Subcutaneous abdominal adipose tissue (tissue), 5 donors: ENCODE results near the gene MRAS.
"Not testable (repeated sequence)": the region's sequence is repeated elsewhere in the genome, so short reads cannot be mapped to it uniquely, and the experiment has no call there.

ENCODE experiments used
- H3K27ac ChIP-seq: one replicate; pipeline ENCODE4 v1.7.0; 2013; ENCODE audit warnings: low read depth, mild to moderate bottlenecking, inconsistent platforms, low read length, moderate library complexity
- H3K27me3 ChIP-seq, 5 donors: one replicate each; pipeline ENCODE4 v1.7.0; 2013; ENCODE audit warnings: low read length in 5 of 5, inconsistent platforms in 1 of 5; ENCODE audit not compliant: control insufficient read depth in 5 of 5, insufficient read depth in 4 of 5
- H3K36me3 ChIP-seq, 5 donors: one replicate each; pipeline ENCODE4 v1.7.0; 2013; ENCODE audit warnings: low read length in 5 of 5; ENCODE audit not compliant: control insufficient read depth in 5 of 5, insufficient read depth in 5 of 5
- H3K4me1 ChIP-seq, 5 donors: one replicate each; pipeline ENCODE4 v1.7.0; 2013; ENCODE audit warnings: low read length in 5 of 5, mild to moderate bottlenecking in 3 of 5, moderate library complexity in 1 of 5; ENCODE audit not compliant: control insufficient read depth in 5 of 5, insufficient read depth in 5 of 5
- H3K4me3 ChIP-seq, 5 donors: one replicate each; pipeline ENCODE4 v1.7.0; 2013; ENCODE audit warnings: low read length in 5 of 5, low read depth in 1 of 5
- H3K9ac ChIP-seq, 5 donors: one replicate each; pipeline ENCODE4 v1.7.0; 2013; ENCODE audit warnings: low read length in 5 of 5, mild to moderate bottlenecking in 4 of 5, moderate library complexity in 3 of 5
- H3K9me3 ChIP-seq, 5 donors: one replicate each; pipeline ENCODE4 v1.7.0; 2013; ENCODE audit warnings: low read length in 5 of 5; ENCODE audit not compliant: control insufficient read depth in 5 of 5
- donor health status: healthy.
- donor health status: healthy.
- donor health status: healthy.
- donor health status: healthy.
- donor health status: healthy.

The MRAS gene

GRCh38 chr3:138424323-138424722 is 75.9 kb downstream of the MRAS start:
- Histone ChIP-seq H3K27ac (no peak overlapping the region), H3K9me3 (no peaks in the 10 kb centered on the region), H3K4me3 (no peak overlapping the region), H3K27me3 (no peaks in the 10 kb centered on the region), H3K4me1 (no peaks in the 10 kb centered on the region), H3K9ac (no peak overlapping the region), H3K36me3 (no peaks in the 10 kb centered on the region)

- H3K4me3 ChIP-seq, result no peak overlapping the region
- H3K27me3 ChIP-seq, result peaks cover 0 to 3% (median 0%) of the 10 kb centered on the region in 5 donors
- no peak overlapping the region for H3K9ac ChIP-seq
- no peaks in the 10 kb centered on the region for H3K9me3 ChIP-seq
- no peak overlapping the region for H3K27ac ChIP-seq
- no peaks in the 10 kb centered on the region for H3K4me1 ChIP-seq
- H3K36me3 ChIP-seq, result no peaks in the 10 kb centered on the region
Measured at GRCh38 chr3:138426211-138426610, 77.8 kb downstream of the MRAS start.

GRCh38 chr3:138426754-138427153 is 78.4 kb downstream of the MRAS start:
- not testable (repeated sequence) for H3K36me3 ChIP-seq, H3K27me3 ChIP-seq, H3K9me3 ChIP-seq, H3K9ac ChIP-seq, H3K4me3 ChIP-seq, H3K4me1 ChIP-seq, H3K27ac ChIP-seq

- no peaks in the 10 kb centered on the region for H3K36me3 ChIP-seq
- no peaks in the 10 kb centered on the region for H3K9me3 ChIP-seq
- H3K9ac ChIP-seq, result no peak overlapping the region
- H3K4me1 ChIP-seq, result peaks cover 0 to 12% (median 11%) of the 10 kb centered on the region in 5 donors
- peaks cover 3 to 24% (median 14%) of the 10 kb centered on the region in 5 donors for H3K27me3 ChIP-seq
- H3K27ac ChIP-seq, result no peak overlapping the region
- H3K4me3 ChIP-seq, result no peak overlapping the region
Measured at GRCh38 chr3:138429665-138430064, 81.3 kb downstream of the MRAS start.

- peaks cover 16 to 48% (median 28%) of the 10 kb centered on the region in 5 donors for H3K27me3 ChIP-seq
- no peaks in the 10 kb centered on the region for H3K9me3 ChIP-seq
- H3K4me3 ChIP-seq, result no peak overlapping the region
- peaks cover 0 to 22% (median 21%) of the 10 kb centered on the region in 5 donors for H3K4me1 ChIP-seq
- no peak overlapping the region for H3K9ac ChIP-seq
- H3K36me3 ChIP-seq, result no peaks in the 10 kb centered on the region
- no peak overlapping the region for H3K27ac ChIP-seq
Measured at GRCh38 chr3:138432576-138433240, 84.3 kb downstream of the MRAS start.

GRCh38 chr3:138433892-138434275 is 85.5 kb downstream of the MRAS start:
- Histone ChIP-seq H3K27me3 (peaks cover 16 to 57% (median 31%) of the 10 kb centered on the region in 5 donors), H3K9ac (no peak overlapping the region), H3K4me1 (peaks cover 0 to 22% (median 21%) of the 10 kb centered on the region in 5 donors), H3K9me3 (no peaks in the 10 kb centered on the region), H3K36me3 (no peaks in the 10 kb centered on the region), H3K4me3 (peak overlapping the region in 4 of 5 donors; percentile 55 to 72 (median 66)), H3K27ac (no peak overlapping the region)

- H3K9ac ChIP-seq, result no peak within 1 kb of the TSS
- peaks cover 16 to 57% (median 31%) of the 10 kb centered on the region in 5 donors for H3K27me3 ChIP-seq
- no peak within 1 kb of the TSS for H3K27ac ChIP-seq
Measured at GRCh38 chr3:138434276-138434874, 86.0 kb downstream of the MRAS start, which contains the start of gene ESYT3. TSS of gene ESYT3 (plus strand) at chr3:138434616. CDS start at chr3:138434799, 183 bp downstream.

GRCh38 chr3:138434875-138435772 is 86.7 kb downstream of the MRAS start:
- H3K36me3 ChIP-seq, result no peaks in the 10 kb centered on the region
- H3K4me1 ChIP-seq, result peaks cover 0 to 22% (median 21%) of the 10 kb centered on the region in 5 donors
- H3K9me3 ChIP-seq, result no peaks in the 10 kb centered on the region
- H3K27me3 ChIP-seq, result peaks cover 16 to 57% (median 31%) of the 10 kb centered on the region in 5 donors
- H3K9ac ChIP-seq, result no peak overlapping the region
- H3K27ac ChIP-seq, result no peak overlapping the region
- H3K4me3 ChIP-seq, result peak overlapping the region in 4 of 5 donors; percentile 55 to 72 (median 66)

More at GRCh38 chr3:138434276-138434874, 86.0 kb downstream of the MRAS start, which contains the start of gene ESYT3:
- Histone ChIP-seq H3K36me3 (no peaks in the 10 kb centered on the region), H3K9me3 (no peaks in the 10 kb centered on the region), H3K4me1 (peaks cover 0 to 22% (median 21%) of the 10 kb centered on the region in 5 donors), H3K4me3 (peak within 1 kb of the TSS in 4 of 5 donors; percentile 55 to 72 (median 66))

GRCh38 chr3:138435840-138436239 is 87.5 kb downstream of the MRAS start:
- peak overlapping the region in 1 of 5 donors; percentile 68 for H3K4me3 ChIP-seq
- peaks cover 16 to 57% (median 31%) of the 10 kb centered on the region in 5 donors for H3K27me3 ChIP-seq
- no peak overlapping the region for H3K27ac ChIP-seq
- H3K9me3 ChIP-seq, result no peaks in the 10 kb centered on the region
- H3K9ac ChIP-seq, result no peak overlapping the region
- peaks cover 0 to 22% (median 21%) of the 10 kb centered on the region in 5 donors for H3K4me1 ChIP-seq
- no peaks in the 10 kb centered on the region for H3K36me3 ChIP-seq
